ENCODE data around the gene IFNA4.

Gene IFNA4

DNA sequence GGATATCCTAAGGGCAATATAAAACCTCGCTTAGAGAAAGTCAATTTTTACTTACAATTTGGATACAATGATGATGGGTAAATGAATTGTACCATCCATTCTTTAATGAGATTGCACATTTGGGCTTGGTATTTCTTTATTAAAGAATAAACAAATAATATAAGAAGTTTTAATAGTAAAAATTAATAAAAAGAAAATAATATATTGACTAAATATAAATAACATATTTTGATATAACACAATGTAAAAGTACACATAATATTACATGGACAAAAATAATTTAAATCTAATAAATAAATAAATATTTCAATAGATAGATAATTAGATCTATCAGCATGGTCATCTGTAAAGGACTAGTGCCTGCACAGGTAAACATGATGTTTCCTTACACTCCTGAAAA lies 21.9 kb downstream of the IFNA4 start:
- H3K27ac ChIP-seq (ENCODE audit: insufficient read depth, low read depth, low read length, poor library complexity, severe bottlenecking) = no peak overlapping the region
- H3K9me3 ChIP-seq (ENCODE audit: control insufficient read depth, low read length) = no peaks in the 10 kb centered on the region
- no peaks in the 10 kb centered on the region for H3K36me3 ChIP-seq (ENCODE audit: control insufficient read depth, insufficient read depth, low read length)
- H3K4me1 ChIP-seq (ENCODE audit: control insufficient read depth, insufficient read depth, low read length) = no peaks in the 10 kb centered on the region
- H3K27me3 ChIP-seq (ENCODE audit: control insufficient read depth, insufficient read depth, low read length, poor library complexity, severe bottlenecking) = no peaks in the 10 kb centered on the region
- 87 to 100% methylated on average over 1 of the region's 1 CpG for WGBS, 2 experiments
- H3K4me3 ChIP-seq (ENCODE audit: insufficient read depth, low read depth, low read length) = no peak overlapping the region

DNA sequence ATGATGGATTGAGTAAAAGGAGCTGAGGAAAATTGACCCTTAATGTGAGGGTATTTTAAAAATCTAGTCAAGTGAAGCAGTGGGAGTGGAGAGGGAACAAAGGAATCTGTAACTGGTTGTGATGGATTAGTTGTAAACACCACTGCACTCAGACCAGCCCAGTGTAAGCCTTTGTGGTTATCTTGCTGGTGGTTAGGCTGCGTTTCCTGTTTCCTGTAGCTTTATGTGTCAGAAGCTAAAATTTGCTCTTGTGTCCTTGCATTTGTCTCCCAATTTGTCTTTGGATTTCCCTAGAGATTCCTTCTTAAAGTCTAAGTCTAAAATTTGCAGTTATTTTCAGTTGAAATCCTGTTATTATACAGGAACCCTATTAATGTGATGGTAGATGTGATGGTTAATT lies 27.2 kb downstream of the IFNA4 start:
- no peaks in the 10 kb centered on the region for H3K27me3 ChIP-seq (ENCODE audit: control insufficient read depth, insufficient read depth, low read length, poor library complexity, severe bottlenecking)
- 61 to 95% methylated on average over 1 of the region's 1 CpG for WGBS, 2 experiments
- no peaks in the 10 kb centered on the region for H3K36me3 ChIP-seq (ENCODE audit: control insufficient read depth, insufficient read depth, low read length)
- no peaks in the 10 kb centered on the region for H3K9me3 ChIP-seq (ENCODE audit: control insufficient read depth, low read length)
- no peaks in the 10 kb centered on the region for H3K4me1 ChIP-seq (ENCODE audit: control insufficient read depth, insufficient read depth, low read length)
- no peak overlapping the region for H3K4me3 ChIP-seq (ENCODE audit: insufficient read depth, low read depth, low read length)
- H3K27ac ChIP-seq (ENCODE audit: insufficient read depth, low read depth, low read length, poor library complexity, severe bottlenecking) = no peak overlapping the region

DNA sequence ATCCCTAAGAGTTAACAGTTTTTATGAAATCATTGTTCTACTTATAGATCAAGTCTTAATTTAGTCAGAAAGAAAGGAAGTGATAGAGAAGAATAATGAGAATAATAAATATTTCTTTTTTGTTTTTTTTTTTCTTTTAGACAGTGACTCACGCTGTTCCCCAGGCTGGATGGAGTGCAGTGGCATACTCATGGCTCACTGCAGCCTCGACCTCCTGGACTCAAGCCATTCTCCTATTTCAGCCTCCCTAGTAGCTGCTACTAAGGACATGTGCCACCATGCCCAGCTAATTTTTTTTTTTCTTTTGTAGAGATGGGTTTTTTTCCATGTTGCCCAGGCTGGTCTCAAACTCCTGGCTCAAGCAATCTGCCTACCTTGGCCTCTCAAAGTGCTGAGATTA lies 31.9 kb downstream of the IFNA4 start:
- no peaks in the 10 kb centered on the region for H3K9me3 ChIP-seq (ENCODE audit: control insufficient read depth, low read length)
- H3K27me3 ChIP-seq (ENCODE audit: control insufficient read depth, insufficient read depth, low read length, poor library complexity, severe bottlenecking) = no peaks in the 10 kb centered on the region
- H3K4me1 ChIP-seq (ENCODE audit: control insufficient read depth, insufficient read depth, low read length) = no peaks in the 10 kb centered on the region
- 87 to 90% methylated on average over 2 of the region's 2 CpGs for WGBS, 2 experiments
- H3K27ac ChIP-seq (ENCODE audit: insufficient read depth, low read depth, low read length, poor library complexity, severe bottlenecking) = no peak overlapping the region
- no peaks in the 10 kb centered on the region for H3K36me3 ChIP-seq (ENCODE audit: control insufficient read depth, insufficient read depth, low read length)
- H3K4me3 ChIP-seq (ENCODE audit: insufficient read depth, low read depth, low read length) = no peak overlapping the region

DNA sequence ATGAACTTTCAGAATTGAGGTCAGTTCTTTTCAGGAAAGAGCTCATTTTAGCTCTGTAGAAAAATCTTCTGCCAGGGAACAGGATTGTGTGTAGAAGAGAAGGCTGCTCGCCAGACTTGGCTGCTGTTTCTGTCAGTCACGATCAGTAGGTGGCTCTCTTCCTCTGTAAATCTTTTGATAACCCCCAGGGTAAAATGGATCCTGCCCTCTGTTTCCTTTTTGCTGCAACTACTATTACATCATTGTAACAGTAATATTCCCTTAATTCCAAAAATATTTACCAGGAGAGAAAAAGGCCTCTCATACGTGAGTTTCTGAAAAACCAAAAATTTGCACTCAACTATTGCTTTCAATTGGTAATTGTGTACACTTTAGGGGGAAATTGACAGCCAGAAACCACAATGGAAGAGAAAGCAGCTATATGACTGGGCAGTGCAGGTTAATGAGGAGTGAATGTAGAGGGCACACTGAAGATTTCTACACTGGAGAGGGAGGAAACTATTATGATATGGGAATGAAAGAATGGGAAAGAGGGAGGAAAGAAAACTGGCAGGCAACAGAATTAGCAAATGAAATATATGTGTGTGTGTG lies 33.3 kb downstream of the IFNA4 start:
- H3K4me3 ChIP-seq (ENCODE audit: insufficient read depth, low read depth, low read length) = no peak overlapping the region
- H3K9me3 ChIP-seq (ENCODE audit: control insufficient read depth, low read length) = no peaks in the 10 kb centered on the region
- no peaks in the 10 kb centered on the region for H3K27me3 ChIP-seq (ENCODE audit: control insufficient read depth, insufficient read depth, low read length, poor library complexity, severe bottlenecking)
- H3K4me1 ChIP-seq (ENCODE audit: control insufficient read depth, insufficient read depth, low read length) = no peaks in the 10 kb centered on the region
- 17 to 19% methylated on average over 3 of the region's 3 CpGs for WGBS, 2 experiments
- no peaks in the 10 kb centered on the region for H3K36me3 ChIP-seq (ENCODE audit: control insufficient read depth, insufficient read depth, low read length)
- peak overlapping the region; percentile 3 for H3K27ac ChIP-seq (ENCODE audit: insufficient read depth, low read depth, low read length, poor library complexity, severe bottlenecking)

DNA sequence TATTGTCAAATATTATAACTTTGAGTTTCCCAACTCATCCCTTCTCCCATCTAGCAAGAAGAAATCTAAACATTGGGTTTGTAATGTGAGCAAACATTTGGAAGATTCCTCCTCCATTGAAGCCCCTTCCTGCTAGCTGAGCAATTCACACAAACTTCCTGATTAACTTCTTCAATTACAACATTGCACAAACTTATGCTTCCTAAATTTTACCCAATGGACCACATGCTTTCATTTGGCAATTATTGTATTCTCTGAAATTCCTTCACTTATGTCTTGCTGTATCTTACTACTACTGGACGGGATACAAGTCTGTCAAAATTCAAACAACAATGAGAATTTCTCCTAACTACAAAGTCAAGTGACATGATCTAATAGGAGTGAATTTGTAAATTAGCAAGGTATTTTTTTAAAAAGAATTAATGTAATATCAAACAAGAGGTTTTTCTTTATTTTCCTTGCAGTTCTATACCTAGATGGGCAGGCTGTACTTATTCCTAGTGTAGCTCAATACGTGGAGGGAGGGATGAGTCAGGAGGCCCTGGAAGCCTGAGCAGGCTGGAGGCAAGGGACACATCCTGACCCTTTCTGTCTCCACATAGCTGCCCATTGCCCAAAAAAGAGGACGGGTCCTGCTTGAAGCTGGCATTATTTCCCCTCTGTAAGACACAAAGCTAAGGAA lies 33.9 kb downstream of the IFNA4 start:
- Histone ChIP-seq H3K27me3 (ENCODE audit: control insufficient read depth, insufficient read depth, low read length, poor library complexity, severe bottlenecking) (no peaks in the 10 kb centered on the region), H3K9me3 (ENCODE audit: control insufficient read depth, low read length) (no peaks in the 10 kb centered on the region), H3K4me3 (ENCODE audit: insufficient read depth, low read depth, low read length) (no peak overlapping the region), H3K4me1 (ENCODE audit: control insufficient read depth, insufficient read depth, low read length) (no peaks in the 10 kb centered on the region), H3K36me3 (ENCODE audit: control insufficient read depth, insufficient read depth, low read length) (no peaks in the 10 kb centered on the region), H3K27ac (ENCODE audit: insufficient read depth, low read depth, low read length, poor library complexity, severe bottlenecking) (no peak overlapping the region)
- 41% methylated on average over 3 of the region's 3 CpGs for WGBS, 2 experiments

DNA sequence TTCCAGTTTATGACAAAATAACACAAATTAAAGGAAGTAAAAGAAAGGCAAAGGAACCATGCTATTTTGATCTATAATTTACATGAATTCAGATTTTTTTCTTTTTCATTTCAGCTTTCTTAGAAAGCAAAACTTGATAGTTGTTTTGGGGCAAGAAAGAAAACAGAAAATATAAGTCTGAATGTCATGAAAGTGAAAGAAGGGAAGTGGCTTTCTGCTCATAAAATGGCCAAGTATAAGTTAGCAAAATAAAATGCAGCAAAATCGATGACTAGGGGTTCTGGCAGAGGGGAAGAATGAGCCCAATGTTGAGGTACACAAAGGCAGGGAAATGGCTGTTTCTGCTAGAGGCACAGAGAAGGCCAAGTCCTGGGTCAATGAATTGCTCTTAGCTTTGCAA lies 42.8 kb downstream of the IFNA4 start:
- WGBS, 2 experiments = 92 to 96% methylated on average over 1 of the region's 1 CpG
- Histone ChIP-seq H3K4me1 (ENCODE audit: control insufficient read depth, insufficient read depth, low read length) (no peaks in the 10 kb centered on the region), H3K9me3 (ENCODE audit: control insufficient read depth, low read length) (peaks cover 2% of the 10 kb centered on the region), H3K36me3 (ENCODE audit: control insufficient read depth, insufficient read depth, low read length) (no peaks in the 10 kb centered on the region), H3K27ac (ENCODE audit: insufficient read depth, low read depth, low read length, poor library complexity, severe bottlenecking) (no peak overlapping the region), H3K27me3 (ENCODE audit: control insufficient read depth, insufficient read depth, low read length, poor library complexity, severe bottlenecking) (no peaks in the 10 kb centered on the region), H3K4me3 (ENCODE audit: insufficient read depth, low read depth, low read length) (no peak overlapping the region)

DNA sequence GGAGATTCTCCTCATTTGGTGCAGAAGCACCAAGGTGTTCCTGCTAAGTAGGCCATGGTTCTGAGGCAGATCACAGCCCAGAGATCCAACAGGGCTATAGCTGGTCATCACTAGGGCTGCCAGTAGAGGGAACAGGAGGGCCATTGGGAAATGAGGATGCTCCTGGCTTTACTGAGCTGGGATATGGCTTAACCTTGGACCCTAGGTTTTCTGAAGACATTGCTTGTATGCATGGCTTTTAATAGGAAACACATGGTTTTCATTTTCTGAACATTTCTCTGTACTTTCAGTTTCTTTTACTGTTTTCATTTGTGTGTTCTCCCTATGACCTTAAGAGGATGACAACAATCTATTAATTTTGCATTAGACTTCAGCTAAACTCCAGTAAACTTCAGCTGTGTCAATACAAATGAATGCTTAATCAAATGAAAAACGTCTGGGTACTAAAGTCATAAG lies 45.9 kb downstream of the IFNA4 start, which contains the start of gene IFNW1:
Gene IFNW1, minus strand, starts transcription at position 406 of the 456 bp plus-strand sequence. Its CDS starts 262 bp downstream, at position 144.
- no CpG with 5 or more reads among the region's 1 CpG for WGBS, 2 experiments

DNA sequence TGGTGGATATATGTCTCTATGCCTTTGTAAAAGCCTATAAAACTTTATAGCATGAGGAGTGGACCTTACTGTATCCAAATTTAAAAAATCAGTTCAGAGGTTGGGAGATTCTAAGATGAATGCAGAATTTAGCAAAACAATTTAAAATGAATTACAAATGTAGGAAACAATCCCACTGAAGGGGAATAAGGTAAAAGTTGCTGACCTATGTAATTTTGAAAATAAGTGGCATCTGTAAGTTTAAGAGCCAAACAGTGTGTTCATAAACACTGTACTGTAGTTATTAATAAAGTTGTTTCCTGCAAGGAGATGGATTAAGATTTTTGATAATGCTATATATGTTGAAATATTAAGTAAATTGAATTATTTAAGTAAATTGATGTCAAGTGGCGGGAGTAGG lies 50.4 kb downstream of the IFNA4 start:
- no peak overlapping the region for H3K4me3 ChIP-seq (ENCODE audit: insufficient read depth, low read depth, low read length)
- no peaks in the 10 kb centered on the region for H3K9me3 ChIP-seq (ENCODE audit: control insufficient read depth, low read length)
- H3K4me1 ChIP-seq (ENCODE audit: control insufficient read depth, insufficient read depth, low read length) = no peaks in the 10 kb centered on the region
- WGBS, 2 experiments = 100% methylated on average over 1 of the region's 1 CpG; no CpG with 5 or more reads in 1 of the 2 experiments
- H3K27ac ChIP-seq (ENCODE audit: insufficient read depth, low read depth, low read length, poor library complexity, severe bottlenecking) = no peak overlapping the region
- H3K36me3 ChIP-seq (ENCODE audit: control insufficient read depth, insufficient read depth, low read length) = no peaks in the 10 kb centered on the region
- no peaks in the 10 kb centered on the region for H3K27me3 ChIP-seq (ENCODE audit: control insufficient read depth, insufficient read depth, low read length, poor library complexity, severe bottlenecking)

More for the DNA sequence above, 45.9 kb downstream of the IFNA4 start, which contains the start of gene IFNW1:
- H3K27me3 ChIP-seq (ENCODE audit: control insufficient read depth, insufficient read depth, low read length, poor library complexity, severe bottlenecking) = no peaks in the 10 kb centered on the region
- no peaks in the 10 kb centered on the region for H3K4me1 ChIP-seq (ENCODE audit: control insufficient read depth, insufficient read depth, low read length)
- no peaks in the 10 kb centered on the region for H3K9me3 ChIP-seq (ENCODE audit: control insufficient read depth, low read length)
- H3K36me3 ChIP-seq (ENCODE audit: control insufficient read depth, insufficient read depth, low read length) = no peaks in the 10 kb centered on the region
- no peak within 1 kb of the TSS for H3K27ac ChIP-seq (ENCODE audit: insufficient read depth, low read depth, low read length, poor library complexity, severe bottlenecking)
- no peak within 1 kb of the TSS for H3K4me3 ChIP-seq (ENCODE audit: insufficient read depth, low read depth, low read length)
